ENCODE results near the gene LAMB3.

The LAMB3 gene

DNA sequence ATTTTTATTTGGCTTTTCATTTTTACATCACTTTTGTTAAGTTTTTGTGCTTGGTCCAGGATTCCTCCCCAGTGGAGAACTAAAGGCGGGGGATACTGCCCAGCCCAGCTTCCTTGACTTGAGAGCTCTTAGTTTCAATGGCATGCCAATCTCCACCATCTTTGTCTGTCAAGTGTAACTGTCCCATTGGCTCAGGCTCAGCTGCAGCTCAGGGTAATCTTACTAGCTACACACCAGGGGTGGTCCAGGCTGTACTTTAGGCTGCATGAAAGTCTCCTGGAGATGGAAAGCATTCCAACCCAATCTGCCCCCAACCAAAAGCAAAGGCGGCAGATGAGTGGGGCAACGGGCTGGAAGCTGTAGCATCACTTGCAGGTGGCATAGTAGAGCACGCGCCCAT lies 37.3 kb downstream of the LAMB3 start:
- no peaks in the 10 kb centered on the region for H3K27me3 ChIP-seq (ENCODE audit: insufficient read depth, insufficient read length)
- no peaks in the 10 kb centered on the region for H3K4me1 ChIP-seq (ENCODE audit: insufficient read depth, insufficient read length)
- TF ChIP-seq SUZ12 (IDR thresholded peaks at IDR 0.05; ENCODE audit: extremely low read depth, insufficient read depth, insufficient read length) (no peak), YY1 (IDR thresholded peaks at IDR 0.05; ENCODE audit: insufficient read depth, insufficient read length) (no peak), ZNF274 (IDR thresholded peaks at IDR 0.05; ENCODE audit: low read depth, low read length) (no peak)
- no peak overlapping the region for H3K9ac ChIP-seq (ENCODE audit: insufficient read length, low read depth)
- H3K9me3 ChIP-seq (ENCODE audit: insufficient read depth, low read length): peaks cover 15% of the 10 kb centered on the region; the same call in 1 of the 2 replicates
- DNase-seq (ENCODE audit: low read depth, low spot score): no peak
- no peaks in the 10 kb centered on the region for H3K36me3 ChIP-seq (ENCODE audit: insufficient read depth, insufficient read length, low read length)
- H3K4me3 ChIP-seq (ENCODE audit: insufficient read length, low read depth): no peak overlapping the region

DNA sequence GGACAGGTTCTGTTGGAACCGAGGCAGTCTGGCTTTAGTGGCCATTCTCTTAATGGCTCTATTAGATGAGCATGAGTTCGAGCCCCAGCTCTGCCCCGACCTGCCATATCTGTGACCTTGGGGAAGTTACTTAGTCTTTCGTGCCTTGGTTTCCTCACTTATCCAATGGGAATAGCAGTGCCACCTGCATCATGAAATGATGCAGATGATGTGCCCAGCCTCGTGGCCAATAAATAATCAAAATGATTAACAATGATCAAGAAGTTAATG lies 38.1 kb downstream of the LAMB3 start:
- H3K36me3 ChIP-seq (ENCODE audit: insufficient read depth, insufficient read length, low read length): no peaks in the 10 kb centered on the region
- no peak overlapping the region for H3K4me3 ChIP-seq (ENCODE audit: insufficient read length, low read depth)
- peaks cover 15% of the 10 kb centered on the region; the same call in 1 of the 2 replicates for H3K9me3 ChIP-seq (ENCODE audit: insufficient read depth, low read length)
- no peaks in the 10 kb centered on the region for H3K4me1 ChIP-seq (ENCODE audit: insufficient read depth, insufficient read length)
- DNase-seq (ENCODE audit: low read depth, low spot score): no peak
- no peak overlapping the region for H3K9ac ChIP-seq (ENCODE audit: insufficient read length, low read depth)
- H3K27me3 ChIP-seq (ENCODE audit: insufficient read depth, insufficient read length): no peaks in the 10 kb centered on the region
- TF ChIP-seq SUZ12 (IDR thresholded peaks at IDR 0.05; ENCODE audit: extremely low read depth, insufficient read depth, insufficient read length) (no peak), ZNF274 (IDR thresholded peaks at IDR 0.05; ENCODE audit: low read depth, low read length) (no peak), YY1 (IDR thresholded peaks at IDR 0.05; ENCODE audit: insufficient read depth, insufficient read length) (no peak)

DNA sequence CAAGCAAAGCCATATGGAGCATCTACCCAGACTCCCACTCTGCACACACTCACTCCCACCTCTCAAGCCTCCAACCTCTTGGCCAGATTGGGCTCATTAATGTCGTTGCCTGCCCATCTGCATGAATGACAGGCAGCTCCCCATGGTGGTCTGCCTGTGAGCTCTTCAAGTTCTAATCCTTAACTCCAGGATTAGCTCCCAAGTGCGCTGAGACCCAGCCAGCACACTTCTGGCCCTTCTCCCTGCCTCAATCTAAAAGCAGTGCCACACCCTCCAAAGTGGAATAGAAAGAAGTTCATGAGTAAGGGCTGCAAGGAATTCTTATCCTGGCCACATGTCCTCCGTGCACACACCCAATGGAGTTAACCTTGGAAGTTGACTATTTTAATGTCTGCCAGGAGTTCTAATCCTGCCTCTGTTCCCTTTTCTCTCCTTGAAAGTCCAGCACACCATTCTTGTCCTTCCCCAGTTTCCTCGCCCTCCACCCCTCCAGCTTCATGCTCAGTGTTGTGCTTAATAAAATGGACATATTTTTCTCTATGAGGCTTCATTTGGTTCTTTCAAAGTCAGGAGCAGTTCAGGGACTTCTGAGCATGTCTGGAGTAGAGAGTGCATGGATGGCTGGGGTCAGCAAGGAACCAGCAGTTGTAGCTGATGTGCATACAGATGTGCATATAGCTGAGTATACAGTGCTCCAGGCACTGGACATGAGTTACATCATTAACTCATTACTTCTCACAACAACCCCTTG lies 38.6 kb downstream of the LAMB3 start:
- no peak for DNase-seq (ENCODE audit: low read depth, low spot score)
- H3K27me3 ChIP-seq (ENCODE audit: insufficient read depth, insufficient read length): no peaks in the 10 kb centered on the region
- no peaks in the 10 kb centered on the region for H3K36me3 ChIP-seq (ENCODE audit: insufficient read depth, insufficient read length, low read length)
- no peak overlapping the region for H3K9ac ChIP-seq (ENCODE audit: insufficient read length, low read depth)
- H3K4me1 ChIP-seq (ENCODE audit: insufficient read depth, insufficient read length): no peaks in the 10 kb centered on the region
- no peak overlapping the region for H3K4me3 ChIP-seq (ENCODE audit: insufficient read length, low read depth)
- no peak for TF ChIP-seq ZNF274 (IDR thresholded peaks at IDR 0.05; ENCODE audit: low read depth, low read length)
- TF ChIP-seq SUZ12 (IDR thresholded peaks at IDR 0.05; ENCODE audit: extremely low read depth, insufficient read depth, insufficient read length): no peak
- no peak for TF ChIP-seq YY1 (IDR thresholded peaks at IDR 0.05; ENCODE audit: insufficient read depth, insufficient read length)
- peaks cover 15% of the 10 kb centered on the region; the same call in 1 of the 2 replicates for H3K9me3 ChIP-seq (ENCODE audit: insufficient read depth, low read length)

DNA sequence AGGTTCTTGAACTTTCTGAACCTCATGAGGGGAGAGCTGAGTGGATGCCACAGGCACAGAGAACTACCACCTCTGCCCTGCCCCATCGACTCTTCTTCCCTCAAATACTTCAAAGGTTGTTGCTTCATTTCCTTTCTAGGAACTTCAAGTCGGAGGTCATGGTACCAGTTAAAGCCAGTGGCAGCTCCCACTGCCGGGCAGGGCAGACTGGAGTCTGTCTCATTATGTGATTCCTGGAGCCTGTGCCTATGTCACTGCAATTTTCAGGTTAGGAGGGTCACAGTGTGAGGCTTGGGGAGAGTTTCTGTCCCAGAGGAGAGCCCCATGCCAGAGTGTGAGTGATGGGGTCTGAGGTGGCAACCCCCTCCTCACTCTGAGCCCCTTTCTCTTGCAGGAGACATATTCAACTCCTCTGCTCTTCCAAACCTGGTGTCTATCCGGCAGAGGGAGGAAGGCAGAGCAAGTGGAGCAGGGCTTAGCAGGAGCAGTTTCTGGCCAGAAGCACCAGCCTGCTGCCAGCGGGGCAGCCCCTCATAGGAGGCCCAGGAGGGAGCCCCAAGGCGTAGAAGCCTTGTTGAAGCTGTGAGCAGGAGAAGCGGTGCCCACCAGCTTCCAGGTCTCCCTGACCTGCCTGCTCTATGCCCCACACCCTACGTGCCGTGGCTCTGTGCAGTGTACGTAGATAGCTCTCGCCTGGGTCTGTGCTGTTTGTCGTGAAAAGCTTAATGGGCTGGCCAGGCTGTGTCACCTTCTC lies 39.4 kb downstream of the LAMB3 start:
- no peaks in the 10 kb centered on the region for H3K4me1 ChIP-seq (ENCODE audit: insufficient read depth, insufficient read length)
- H3K4me3 ChIP-seq (ENCODE audit: insufficient read length, low read depth): no peak overlapping the region
- no peaks in the 10 kb centered on the region for H3K36me3 ChIP-seq (ENCODE audit: insufficient read depth, insufficient read length, low read length)
- no peak for DNase-seq (ENCODE audit: low read depth, low spot score)
- H3K27me3 ChIP-seq (ENCODE audit: insufficient read depth, insufficient read length): no peaks in the 10 kb centered on the region
- TF ChIP-seq ZNF274 (IDR thresholded peaks at IDR 0.05; ENCODE audit: low read depth, low read length) (no peak), SUZ12 (IDR thresholded peaks at IDR 0.05; ENCODE audit: extremely low read depth, insufficient read depth, insufficient read length) (no peak), YY1 (IDR thresholded peaks at IDR 0.05; ENCODE audit: insufficient read depth, insufficient read length) (no peak)
- H3K9me3 ChIP-seq (ENCODE audit: insufficient read depth, low read length): peaks cover 10% of the 10 kb centered on the region; the same call in 1 of the 2 replicates
- H3K9ac ChIP-seq (ENCODE audit: insufficient read length, low read depth): no peak overlapping the region

DNA sequence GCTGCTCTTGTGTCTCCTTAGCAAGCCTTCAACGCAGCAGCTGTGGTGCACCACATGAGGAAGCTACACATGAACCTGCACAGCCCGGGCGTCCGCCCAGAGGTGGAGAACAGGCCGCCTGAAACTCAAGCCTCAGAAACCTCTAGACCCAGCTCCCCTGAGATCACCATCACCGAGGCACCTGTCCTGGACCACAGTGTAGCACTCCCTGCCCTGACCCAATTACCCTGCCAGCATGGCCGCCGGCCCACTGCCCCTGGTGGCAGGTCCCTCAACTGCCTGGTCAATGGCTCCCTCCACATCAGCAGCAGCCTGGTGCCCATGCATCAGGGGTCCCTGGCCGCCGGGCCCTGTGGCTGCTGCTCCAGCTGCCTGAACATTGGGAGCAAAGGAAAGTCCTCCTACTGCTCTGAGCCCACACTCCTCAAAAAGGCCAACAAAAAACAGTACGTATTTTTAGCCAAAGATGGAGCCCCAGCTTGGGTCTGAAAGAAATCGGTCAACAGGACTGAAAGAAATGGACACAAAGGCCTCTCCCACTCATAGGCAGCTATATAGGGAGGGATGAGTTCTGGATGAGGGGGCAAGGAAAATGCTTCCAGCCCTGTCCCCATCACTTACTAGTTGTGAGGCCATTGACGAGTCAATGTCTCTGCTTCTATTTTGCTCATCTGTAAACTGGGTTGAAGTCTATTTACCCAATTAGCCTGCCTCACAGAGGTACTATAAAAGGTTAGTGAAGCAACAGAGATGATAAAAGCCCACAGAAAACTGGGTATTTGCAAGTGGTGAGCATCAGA lies 40.3 kb downstream of the LAMB3 start:
- H3K36me3 ChIP-seq (ENCODE audit: insufficient read depth, insufficient read length, low read length): no peaks in the 10 kb centered on the region
- no peak overlapping the region for H3K9ac ChIP-seq (ENCODE audit: insufficient read length, low read depth)
- TF ChIP-seq SUZ12 (IDR thresholded peaks at IDR 0.05; ENCODE audit: extremely low read depth, insufficient read depth, insufficient read length): no peak
- TF ChIP-seq YY1 (IDR thresholded peaks at IDR 0.05; ENCODE audit: insufficient read depth, insufficient read length): no peak
- TF ChIP-seq ZNF274 (IDR thresholded peaks at IDR 0.05; ENCODE audit: low read depth, low read length): no peak
- H3K9me3 ChIP-seq (ENCODE audit: insufficient read depth, low read length): peaks cover 4% of the 10 kb centered on the region; the same call in 1 of the 2 replicates
- H3K4me3 ChIP-seq (ENCODE audit: insufficient read length, low read depth): no peak overlapping the region
- no peaks in the 10 kb centered on the region for H3K4me1 ChIP-seq (ENCODE audit: insufficient read depth, insufficient read length)
- no peak for DNase-seq (ENCODE audit: low read depth, low spot score)
- H3K27me3 ChIP-seq (ENCODE audit: insufficient read depth, insufficient read length): no peaks in the 10 kb centered on the region

DNA sequence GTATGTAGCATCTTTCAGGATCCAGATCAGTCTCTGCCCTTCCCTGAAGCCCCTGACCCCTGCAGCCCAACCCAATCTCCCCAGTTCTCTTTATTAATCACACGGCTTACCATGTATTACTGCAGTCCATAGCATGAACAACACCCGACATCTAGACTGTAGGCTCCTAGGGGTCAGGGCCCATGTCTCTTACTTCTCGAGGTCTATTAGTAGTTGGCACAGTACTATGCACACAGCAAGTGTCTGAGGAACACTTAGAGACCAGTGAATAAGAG lies 41.7 kb downstream of the LAMB3 start:
- H3K4me1 ChIP-seq (ENCODE audit: insufficient read depth, insufficient read length): no peaks in the 10 kb centered on the region
- no peaks in the 10 kb centered on the region for H3K27me3 ChIP-seq (ENCODE audit: insufficient read depth, insufficient read length)
- no peak overlapping the region for H3K4me3 ChIP-seq (ENCODE audit: insufficient read length, low read depth)
- no peaks in the 10 kb centered on the region for H3K36me3 ChIP-seq (ENCODE audit: insufficient read depth, insufficient read length, low read length)
- H3K9ac ChIP-seq (ENCODE audit: insufficient read length, low read depth): no peak overlapping the region
- no peaks in the 10 kb centered on the region for H3K9me3 ChIP-seq (ENCODE audit: insufficient read depth, low read length)
- no peak for TF ChIP-seq ZNF274 (IDR thresholded peaks at IDR 0.05; ENCODE audit: low read depth, low read length)
- TF ChIP-seq SUZ12 (IDR thresholded peaks at IDR 0.05; ENCODE audit: extremely low read depth, insufficient read depth, insufficient read length): no peak
- TF ChIP-seq YY1 (IDR thresholded peaks at IDR 0.05; ENCODE audit: insufficient read depth, insufficient read length): no peak
- no peak for DNase-seq (ENCODE audit: low read depth, low spot score)
